Vagina (tissue), 2 donors: ENCODE measurements around the gene NRP2.

Source experiments
- POLR2A ChIP-seq, 2 donors: fragments of 450-650 bp; IDR thresholded peaks; one replicate each; pipeline ENCODE4 v1.6.1; 2017; ENCODE audit warnings: antibody characterized with exemption in 2 of 2, mild to moderate bottlenecking in 2 of 2, moderate library complexity in 2 of 2
- TF ChIP-seq, protein P1 (sequence below), 3 experiments: fragments of 450-650 bp in 2 of 3; fragments of 200-600 bp in 1 of 3; sonication (generic) in 1 of 3; IDR thresholded peaks; one replicate each; pipeline ENCODE4 v1.5.1; 2017 to 2019; ENCODE audit warnings: antibody characterized with exemption in 3 of 3, mild to moderate bottlenecking in 2 of 3, moderate library complexity in 2 of 3

DNA sequence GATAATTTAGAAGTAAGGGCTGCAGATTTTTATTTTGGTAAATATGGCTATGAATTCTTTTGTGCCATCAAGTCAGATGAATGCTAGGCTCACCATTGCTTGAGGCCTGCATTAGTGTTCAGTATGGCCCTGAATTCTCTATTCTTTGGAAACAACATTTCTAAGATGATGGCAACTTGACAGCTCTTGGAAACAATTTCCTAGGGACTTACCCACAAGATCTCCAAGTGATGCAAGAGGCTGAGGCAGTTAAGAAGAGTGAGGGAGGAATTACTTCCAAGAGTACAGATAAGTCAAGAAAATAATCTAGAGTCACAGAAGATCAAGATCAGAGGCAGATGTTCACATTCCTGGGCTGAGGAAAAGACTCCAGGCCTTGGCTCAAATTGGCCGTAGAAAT is 129.1 kb downstream of the NRP2 start:
- TF ChIP-seq, protein P1, sequence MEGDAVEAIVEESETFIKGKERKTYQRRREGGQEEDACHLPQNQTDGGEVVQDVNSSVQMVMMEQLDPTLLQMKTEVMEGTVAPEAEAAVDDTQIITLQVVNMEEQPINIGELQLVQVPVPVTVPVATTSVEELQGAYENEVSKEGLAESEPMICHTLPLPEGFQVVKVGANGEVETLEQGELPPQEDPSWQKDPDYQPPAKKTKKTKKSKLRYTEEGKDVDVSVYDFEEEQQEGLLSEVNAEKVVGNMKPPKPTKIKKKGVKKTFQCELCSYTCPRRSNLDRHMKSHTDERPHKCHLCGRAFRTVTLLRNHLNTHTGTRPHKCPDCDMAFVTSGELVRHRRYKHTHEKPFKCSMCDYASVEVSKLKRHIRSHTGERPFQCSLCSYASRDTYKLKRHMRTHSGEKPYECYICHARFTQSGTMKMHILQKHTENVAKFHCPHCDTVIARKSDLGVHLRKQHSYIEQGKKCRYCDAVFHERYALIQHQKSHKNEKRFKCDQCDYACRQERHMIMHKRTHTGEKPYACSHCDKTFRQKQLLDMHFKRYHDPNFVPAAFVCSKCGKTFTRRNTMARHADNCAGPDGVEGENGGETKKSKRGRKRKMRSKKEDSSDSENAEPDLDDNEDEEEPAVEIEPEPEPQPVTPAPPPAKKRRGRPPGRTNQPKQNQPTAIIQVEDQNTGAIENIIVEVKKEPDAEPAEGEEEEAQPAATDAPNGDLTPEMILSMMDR (IDR thresholded peaks at IDR 0.05) = no peak
- no peak for TF ChIP-seq POLR2A (IDR thresholded peaks at IDR 0.05)
